BLaER1 (cell line): ENCODE results near the gene SPATS2L.

ENCODE experiments used
- H3K27ac ChIP-seq: shearing (Covaris generic); formaldehyde crosslinking; 2 replicates; pipeline ENCODE4 v1.8.1; 2022
- H3K27me3 ChIP-seq: shearing (Covaris generic); formaldehyde crosslinking; 2 replicates; pipeline ENCODE4 v1.8.1; 2022
- H3K36me3 ChIP-seq: shearing (Covaris generic); formaldehyde crosslinking; 2 replicates; pipeline ENCODE4 v1.8.1; 2022
- H3K4me1 ChIP-seq: shearing (Covaris generic); formaldehyde crosslinking; 2 replicates; pipeline ENCODE4 v1.8.1; 2022
- H3K4me2 ChIP-seq: shearing (Covaris generic); formaldehyde crosslinking; 2 replicates; pipeline ENCODE4 v1.8.1; 2022
- H3K4me3 ChIP-seq: shearing (Covaris generic); formaldehyde crosslinking; 2 replicates; pipeline ENCODE4 v1.8.1; 2022
- H3K9ac ChIP-seq: shearing (Covaris generic); formaldehyde crosslinking; 2 replicates; pipeline ENCODE4 v1.8.1; 2022
- H3K9me3 ChIP-seq: shearing (Covaris generic); formaldehyde crosslinking; 2 replicates; pipeline ENCODE4 v1.8.1; 2022
- H4K20me1 ChIP-seq: shearing (Covaris generic); formaldehyde crosslinking; 2 replicates; pipeline ENCODE4 v1.8.1; 2022
- Cebpa-rat ChIP-seq: shearing (Covaris generic); IDR thresholded peaks from 2 replicates; pipeline ENCODE4 v1.8.1; 2022

The SPATS2L gene

DNA sequence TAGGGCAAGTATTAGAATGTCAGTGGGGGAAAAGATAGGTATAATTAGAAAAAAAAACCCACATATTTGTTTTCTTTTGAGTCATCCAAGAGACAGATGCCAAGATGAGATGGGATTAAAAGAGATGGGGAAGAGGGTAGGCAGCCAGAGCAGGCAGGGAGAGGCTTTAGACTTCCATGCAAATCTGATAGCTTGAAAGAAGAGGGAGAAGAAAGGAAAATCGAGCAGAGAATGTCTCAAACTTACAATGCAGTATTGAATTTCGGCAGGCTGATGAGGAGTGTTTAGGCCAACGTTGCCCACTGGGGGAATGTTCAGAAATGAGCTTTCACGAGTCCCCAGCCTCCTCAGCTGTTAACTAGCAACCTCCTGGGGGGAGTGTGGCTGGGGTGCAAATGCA, 91.3 kb downstream of the SPATS2L start:
- Histone ChIP-seq H3K36me3 (0 out of 2 replicates have a peak, but pooled peaks cover 5% of the 10 kb centered on the region), H3K27me3 (no peaks in the 10 kb centered on the region), H3K9ac (no peak overlapping the region), H3K9me3 (no peaks in the 10 kb centered on the region), H3K4me3 (no peak overlapping the region), H3K4me1 (no peaks in the 10 kb centered on the region), H3K4me2 (no peak overlapping the region), H3K27ac (no peak overlapping the region), H4K20me1 (no peaks in the 10 kb centered on the region)
- TF ChIP-seq Cebpa-rat: no peak

DNA sequence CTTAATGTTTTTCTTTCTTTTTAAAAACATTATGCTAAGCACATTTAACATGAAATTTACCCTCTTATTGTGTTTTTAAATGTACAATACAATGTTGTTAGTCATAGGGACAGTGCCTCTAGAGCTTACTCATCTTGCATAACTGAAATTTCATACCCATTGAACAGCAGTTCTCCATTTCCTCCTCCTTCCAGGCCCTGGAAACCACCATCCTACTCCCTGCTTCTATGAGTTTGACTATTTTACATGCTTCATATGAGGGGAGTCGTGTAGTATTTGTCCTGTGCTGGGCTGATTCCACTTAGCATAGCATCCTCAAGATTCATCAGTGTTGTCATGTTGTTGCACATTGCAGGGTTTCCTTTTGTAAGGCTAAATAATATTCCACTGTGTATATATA, 92.6 kb downstream of the SPATS2L start:
- no peak overlapping the region for H3K9ac ChIP-seq
- no peak for TF ChIP-seq Cebpa-rat
- H3K27me3 ChIP-seq: no peaks in the 10 kb centered on the region
- no peaks in the 10 kb centered on the region for H3K4me1 ChIP-seq
- no peak overlapping the region for H3K4me2 ChIP-seq
- H4K20me1 ChIP-seq: no peaks in the 10 kb centered on the region
- H3K36me3 ChIP-seq: no peaks in the 10 kb centered on the region
- no peak overlapping the region for H3K27ac ChIP-seq
- no peak overlapping the region for H3K4me3 ChIP-seq
- H3K9me3 ChIP-seq: no peaks in the 10 kb centered on the region

- H4K20me1 ChIP-seq: no peaks in the 10 kb centered on the region
- H3K27ac ChIP-seq: no peak overlapping the region
- H3K9me3 ChIP-seq: no peaks in the 10 kb centered on the region
- H3K4me1 ChIP-seq: no peaks in the 10 kb centered on the region
- H3K9ac ChIP-seq: no peak overlapping the region
- no peak for TF ChIP-seq Cebpa-rat
- no peaks in the 10 kb centered on the region for H3K27me3 ChIP-seq
- H3K4me2 ChIP-seq: no peak overlapping the region
- H3K36me3 ChIP-seq: no peaks in the 10 kb centered on the region
- no peak overlapping the region for H3K4me3 ChIP-seq
Observed at GRCh38 chr2:200399636-200400035, 93.1 kb downstream of the SPATS2L start.

GRCh38 chr2:200403814-200404213, 97.3 kb downstream of the SPATS2L start:
- no peak overlapping the region for H3K4me3 ChIP-seq
- H3K27me3 ChIP-seq: no peaks in the 10 kb centered on the region
- H3K9me3 ChIP-seq: no peaks in the 10 kb centered on the region
- TF ChIP-seq Cebpa-rat: no peak
- no peaks in the 10 kb centered on the region for H3K4me1 ChIP-seq
- no peaks in the 10 kb centered on the region for H4K20me1 ChIP-seq
- no peak overlapping the region for H3K9ac ChIP-seq
- no peaks in the 10 kb centered on the region for H3K36me3 ChIP-seq
- H3K27ac ChIP-seq: no peak overlapping the region
- no peak overlapping the region for H3K4me2 ChIP-seq

DNA sequence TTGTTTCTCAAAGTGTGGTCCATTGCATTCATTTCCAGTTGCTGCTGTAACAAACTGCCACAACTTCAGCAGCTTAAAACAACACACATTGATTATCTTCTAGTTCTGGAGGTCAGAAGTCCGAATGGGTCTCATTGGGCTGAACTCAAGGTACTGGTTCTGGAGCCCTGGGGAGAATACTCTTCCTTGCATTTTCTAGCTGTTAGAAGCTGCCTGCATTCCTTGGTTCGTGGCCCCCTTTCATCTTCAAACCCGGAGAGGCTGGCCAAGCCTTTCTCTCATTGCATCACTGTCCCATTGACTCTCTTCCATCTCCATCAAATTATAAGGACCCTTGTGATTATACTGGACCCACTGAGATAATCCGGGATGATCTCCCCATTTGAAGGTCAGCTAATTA, 98.1 kb downstream of the SPATS2L start:
- no peaks in the 10 kb centered on the region for H4K20me1 ChIP-seq
- H3K4me3 ChIP-seq: no peak overlapping the region
- H3K4me1 ChIP-seq: no peaks in the 10 kb centered on the region
- no peaks in the 10 kb centered on the region for H3K27me3 ChIP-seq
- no peak overlapping the region for H3K4me2 ChIP-seq
- no peak for TF ChIP-seq Cebpa-rat
- H3K36me3 ChIP-seq: no peaks in the 10 kb centered on the region
- H3K9ac ChIP-seq: no peak overlapping the region
- no peaks in the 10 kb centered on the region for H3K9me3 ChIP-seq
- no peak overlapping the region for H3K27ac ChIP-seq

- Histone ChIP-seq H3K9me3 (no peaks in the 10 kb centered on the region), H3K36me3 (no peaks in the 10 kb centered on the region), H3K27ac (no peak overlapping the region), H3K4me3 (no peak overlapping the region), H3K4me2 (no peak overlapping the region), H3K9ac (no peak overlapping the region), H3K4me1 (no peaks in the 10 kb centered on the region), H4K20me1 (no peaks in the 10 kb centered on the region), H3K27me3 (no peaks in the 10 kb centered on the region)
- no peak for TF ChIP-seq Cebpa-rat
Observed at GRCh38 chr2:200405599-200406298, 99.3 kb downstream of the SPATS2L start.

- H3K9me3 ChIP-seq: no peaks in the 10 kb centered on the region
- no peak overlapping the region for H3K4me3 ChIP-seq
- H4K20me1 ChIP-seq: no peaks in the 10 kb centered on the region
- no peaks in the 10 kb centered on the region for H3K4me1 ChIP-seq
- H3K36me3 ChIP-seq: no peaks in the 10 kb centered on the region
- H3K4me2 ChIP-seq: no peak overlapping the region
- no peak for TF ChIP-seq Cebpa-rat
- H3K27ac ChIP-seq: no peak overlapping the region
- no peaks in the 10 kb centered on the region for H3K27me3 ChIP-seq
- H3K9ac ChIP-seq: no peak overlapping the region
Observed at GRCh38 chr2:200406379-200406778, 99.9 kb downstream of the SPATS2L start.

DNA sequence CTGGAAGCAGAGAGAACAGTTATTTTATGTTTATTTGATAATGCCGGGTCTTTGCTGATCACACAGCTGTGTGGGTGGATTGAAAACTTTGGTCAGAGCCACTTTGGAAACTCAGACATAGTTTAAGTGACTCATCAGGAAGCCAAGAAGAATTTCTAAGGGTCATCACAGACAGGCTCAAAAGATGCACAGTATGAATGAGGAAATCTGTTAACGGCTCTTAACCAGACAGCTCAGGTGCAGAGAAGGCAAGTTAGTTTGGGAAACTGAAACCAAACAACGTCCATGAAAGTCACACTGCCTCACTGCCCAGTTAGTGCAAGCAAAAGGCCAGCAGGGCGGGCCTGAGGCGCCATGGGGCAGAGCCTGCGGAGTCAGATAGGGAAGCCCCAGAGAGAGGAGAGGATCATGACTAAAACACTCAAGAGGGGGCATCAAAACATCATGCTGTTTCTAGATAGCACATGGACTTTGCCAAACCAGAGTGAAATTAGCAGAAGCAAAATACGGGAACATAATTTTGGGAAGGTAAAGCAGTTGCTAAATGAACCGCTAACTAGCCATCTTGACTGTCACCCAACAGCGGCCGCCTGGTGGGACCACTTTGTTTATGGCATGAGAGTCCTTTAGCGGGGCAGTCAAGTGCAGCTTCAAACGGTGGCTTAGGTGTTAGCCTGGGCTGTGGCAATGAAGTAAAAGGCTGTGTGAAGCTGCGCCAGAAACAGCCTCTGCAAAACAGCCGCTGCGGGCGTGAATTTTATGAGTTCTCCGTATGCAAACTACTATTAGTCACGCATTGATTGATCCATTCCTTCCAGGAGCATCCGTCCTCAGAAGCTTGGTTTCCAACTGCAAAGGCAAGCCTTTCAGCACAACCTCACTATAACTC, 102.2 kb downstream of the SPATS2L start:
- Histone ChIP-seq H3K4me3 (no peak overlapping the region), H3K27ac (no peak overlapping the region)
- no peak for TF ChIP-seq Cebpa-rat

DNA sequence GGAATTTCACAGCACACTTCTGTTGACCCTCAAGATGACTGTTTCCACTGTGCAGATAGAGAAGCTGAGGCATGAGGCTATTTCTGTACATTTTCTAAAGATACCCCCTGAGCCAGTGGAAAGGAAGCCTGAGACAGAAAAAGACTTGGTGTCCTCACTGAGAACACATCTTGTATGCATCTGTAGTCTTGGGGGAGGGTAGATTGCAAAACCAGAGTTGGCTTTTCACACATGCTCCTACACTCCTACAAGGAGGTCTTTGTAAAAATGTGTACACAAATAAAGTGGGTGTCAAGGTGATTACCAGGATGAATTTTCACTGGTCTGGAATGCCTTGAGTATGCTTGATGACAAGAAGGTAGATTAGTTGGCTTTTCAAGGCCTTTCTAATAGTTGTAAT, 105.3 kb downstream of the SPATS2L start:
- TF ChIP-seq Cebpa-rat: no peak
- H3K9me3 ChIP-seq: no peaks in the 10 kb centered on the region
- no peak overlapping the region for H3K9ac ChIP-seq
- no peaks in the 10 kb centered on the region for H3K4me1 ChIP-seq
- H3K27ac ChIP-seq: no peak overlapping the region
- H3K4me3 ChIP-seq: no peak overlapping the region
- H4K20me1 ChIP-seq: no peaks in the 10 kb centered on the region
- peaks cover 13% of the 10 kb centered on the region; the same call in 1 of the 2 replicates for H3K36me3 ChIP-seq
- H3K4me2 ChIP-seq: no peak overlapping the region
- no peaks in the 10 kb centered on the region for H3K27me3 ChIP-seq

More for the DNA sequence above, 102.2 kb downstream of the SPATS2L start:
- Histone ChIP-seq H3K27me3 (no peaks in the 10 kb centered on the region), H3K9me3 (no peaks in the 10 kb centered on the region), H3K4me2 (no peak overlapping the region), H4K20me1 (no peaks in the 10 kb centered on the region), H3K36me3 (0 out of 2 replicates have a peak, but pooled peaks cover 8% of the 10 kb centered on the region), H3K4me1 (no peaks in the 10 kb centered on the region), H3K9ac (no peak overlapping the region)

GRCh38 chr2:200414367-200414766, 107.9 kb downstream of the SPATS2L start:
- peaks cover 23% of the 10 kb centered on the region for H3K36me3 ChIP-seq

More at GRCh38 chr2:200414367-200414766, 107.9 kb downstream of the SPATS2L start:
- no peaks in the 10 kb centered on the region for H4K20me1 ChIP-seq
- no peak overlapping the region for H3K27ac ChIP-seq
- H3K4me3 ChIP-seq: no peak overlapping the region
- no peak overlapping the region for H3K9ac ChIP-seq
- no peaks in the 10 kb centered on the region for H3K4me1 ChIP-seq
- H3K9me3 ChIP-seq: no peaks in the 10 kb centered on the region
- H3K27me3 ChIP-seq: no peaks in the 10 kb centered on the region
- no peak overlapping the region for H3K4me2 ChIP-seq
- no peak for TF ChIP-seq Cebpa-rat
